T-cell (primary cell): ENCODE measurements around the gene MIPOL1. TPM values are rescaled to one million over a fixed set of nuclear protein-coding genes. Genes with fewer than 3 reads are reported as not detected.

Experiments
- ATAC-seq, 4 experiments: fragments of 200-7000 bp in 3 of 4; fragments of 150-1000 bp in 1 of 4; cut with Tn5 transposase; replicated peaks in 1 of 4; 1 replicate in 3 of 4; 2 replicates in 1 of 4; pipeline ENCODE4 v1.10.0; 2021; ENCODE audit warnings: moderate library complexity in 3 of 4, mild to moderate bottlenecking in 2 of 4, moderate number of reproducible peaks in 1 of 4
- CTCF ChIA-PET, 2 donors: fragments of 300-600 bp; sonication (Branson Sonifier 250); formaldehyde crosslinking; loops; one replicate each; lab custom pipeline; 2022; ENCODE audit warnings: antibody characterized with exemption in 2 of 2; lab: Charles Lee
- POLR2A ChIA-PET, 2 donors: fragments of 300-600 bp; sonication (Branson Sonifier 250); formaldehyde crosslinking; loops; one replicate each; lab custom pipeline; 2022; ENCODE audit warnings: antibody characterized with exemption in 2 of 2; lab: Charles Lee
- DNase-seq, 35 experiments: peaks; one replicate each; pipeline versions ENCODE4 v3.0.0 to v3.0.0-alpha.2; 2013 to 2023
- H3K27ac ChIP-seq: one replicate; pipeline ENCODE4 v1.5.1; 2013; ENCODE audit warnings: low read length
- H3K27me3 ChIP-seq, 2 experiments: replicated peaks in 1 of 2; 1 replicate in 1 of 2; 2 replicates in 1 of 2; pipeline versions ENCODE4 v1.6.1 to v1.7.0; 2013; ENCODE audit warnings: low read length in 1 of 2, mixed read lengths in 1 of 2; ENCODE audit not compliant: control insufficient read depth in 2 of 2, insufficient read depth in 2 of 2; ENCODE audit errors: extremely low read depth in 1 of 2
- H3K36me3 ChIP-seq, 2 donors: 1 replicate in 1 of 2; 2 replicates in 1 of 2; pipeline versions ENCODE4 v1.6.1 to v1.7.0; 2013; ENCODE audit warnings: low read length in 1 of 2; ENCODE audit not compliant: control insufficient read depth in 2 of 2, insufficient read depth in 1 of 2; ENCODE audit errors: extremely low read depth in 1 of 2
- H3K4me1 ChIP-seq, 2 experiments: 1 replicate in 1 of 2; 2 replicates in 1 of 2; pipeline versions ENCODE4 v1.6.1 to v1.7.0; 2013; ENCODE audit warnings: low read length in 2 of 2, mixed read lengths in 1 of 2; ENCODE audit not compliant: insufficient read depth in 2 of 2, control insufficient read depth in 1 of 2; ENCODE audit errors: extremely low read depth in 1 of 2
- H3K4me3 ChIP-seq, 2 donors: 1 replicate in 1 of 2; 2 replicates in 1 of 2; pipeline versions ENCODE4 v1.5.1 to v1.7.0; 2013; ENCODE audit warnings: mild to moderate bottlenecking in 2 of 2, low read length in 1 of 2, moderate library complexity in 1 of 2; ENCODE audit not compliant: control insufficient read depth in 1 of 2; ENCODE audit errors: extremely low read depth in 1 of 2
- H3K9me3 ChIP-seq: 2 replicates; pipeline ENCODE4 v1.7.0; 2013
- H3K27ac Mint-ChIP-seq, 2 donors: one replicate each; pipeline ENCODE4 v1.8.0; 2020 to 2021; ENCODE audit warnings: mild to moderate bottlenecking in 2 of 2, mixed read lengths in 2 of 2
- H3K27me3 Mint-ChIP-seq, 2 donors: one replicate each; pipeline ENCODE4 v1.8.0; 2021 to 2022; ENCODE audit warnings: mixed read lengths in 2 of 2
- H3K36me3 Mint-ChIP-seq: one replicate; pipeline ENCODE4 v1.8.0; 2021; ENCODE audit warnings: mixed read lengths
- H3K4me1 Mint-ChIP-seq, 3 donors: one replicate each; pipeline ENCODE4 v1.8.0; 2020 to 2022; ENCODE audit warnings: mixed read lengths in 3 of 3, mild to moderate bottlenecking in 1 of 3
- H3K4me3 Mint-ChIP-seq, 3 donors: one replicate each; pipeline ENCODE4 v1.8.0; 2020 to 2022; ENCODE audit warnings: mild to moderate bottlenecking in 3 of 3, mixed read lengths in 3 of 3, moderate library complexity in 3 of 3
- H3K9me3 Mint-ChIP-seq, 3 donors: one replicate each; pipeline ENCODE4 v1.8.0; 2020 to 2022; ENCODE audit warnings: mixed read lengths in 3 of 3
- WGBS: methylation state at CpG from one replicate; pipeline ENCODE4 v1.1.5; 2013; ENCODE audit warnings: missing lambda C conversion rate; ENCODE audit not compliant: insufficient coverage; 5-methylcytosine and 5-hydroxymethylcytosine counted together
- total RNA-seq, 35 experiments: library from RNA in 6 of 35; stranded (reverse) in 6 of 35; fragments of 120-200 nt in 1 of 35; gene quantifications; one replicate each; pipeline versions ENCODE4 v1.2.1 to v1.2.4 and lab custom pipeline; 2013 to 2026

The MIPOL1 gene
- total RNA-seq, 5 donors from 2014 or later (not counting 1 experiment from before 2014, with no cell fraction given), result 0.20 to 0.49 (median 0.29) TPM; not detected in 1

GRCh38 chr14:37466003-37466622, 268.4 kb downstream of the MIPOL1 start:
- POLR2A ChIA-PET, result no interaction called here
- Mint-ChIP-seq H3K9me3 (peaks cover 26 to 33% (median 29%) of the 10 kb centered on the region in 3 donors), H3K4me3 (no peak overlapping the region), H3K4me1 (no peaks in the 10 kb centered on the region), H3K27ac (no peak overlapping the region), H3K27me3 (no peaks in the 10 kb centered on the region), H3K36me3 (no peaks in the 10 kb centered on the region)
- no peak for DNase-seq
- Histone ChIP-seq H3K27me3 (no peaks in the 10 kb centered on the region), H3K27ac (no peak overlapping the region), H3K9me3 (no peaks in the 10 kb centered on the region), H3K4me1 (no peaks in the 10 kb centered on the region), H3K36me3 (no peaks in the 10 kb centered on the region), H3K4me3 (no peak overlapping the region)
- CTCF ChIA-PET, result no interaction called here
- no peak for ATAC-seq

DNA sequence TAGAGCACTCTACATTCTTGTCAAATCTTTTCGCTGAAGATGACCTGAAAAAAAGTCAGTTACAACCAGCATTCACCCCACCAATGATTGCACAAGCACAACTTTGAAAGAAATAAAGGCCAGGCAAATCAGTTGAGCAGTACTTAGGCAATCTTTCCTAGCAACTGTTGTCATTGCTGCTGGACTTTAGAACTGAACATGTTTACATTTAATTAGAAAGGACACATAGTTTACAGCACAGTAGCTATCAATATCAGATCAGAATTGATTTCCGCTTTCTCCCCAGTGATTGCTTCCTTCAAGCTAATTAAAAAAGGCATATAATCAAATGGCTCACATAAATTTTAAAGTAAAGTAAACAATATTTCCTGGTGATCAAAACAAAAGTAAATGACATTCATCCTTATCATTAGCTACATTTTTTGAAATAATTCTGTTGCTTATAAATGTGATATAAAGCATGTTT, 268.9 kb downstream of the MIPOL1 start:
- ChIA-PET CTCF (no interaction called here), POLR2A (no interaction called here)
- DNase-seq (no peak), ATAC-seq (no peak)
- Histone ChIP-seq H3K27ac (no peak overlapping the region), H3K9me3 (no peaks in the 10 kb centered on the region), H3K4me1 (no peaks in the 10 kb centered on the region), H3K4me3 (no peak overlapping the region), H3K36me3 (no peaks in the 10 kb centered on the region), H3K27me3 (no peaks in the 10 kb centered on the region)
- 86% methylated on average over 1 of the region's 2 CpGs for WGBS
- Mint-ChIP-seq H3K27me3 (no peaks in the 10 kb centered on the region), H3K27ac (no peak overlapping the region), H3K4me1 (no peaks in the 10 kb centered on the region), H3K9me3 (peaks cover 27 to 31% (median 29%) of the 10 kb centered on the region in 3 donors), H3K36me3 (no peaks in the 10 kb centered on the region), H3K4me3 (no peak overlapping the region)

DNA sequence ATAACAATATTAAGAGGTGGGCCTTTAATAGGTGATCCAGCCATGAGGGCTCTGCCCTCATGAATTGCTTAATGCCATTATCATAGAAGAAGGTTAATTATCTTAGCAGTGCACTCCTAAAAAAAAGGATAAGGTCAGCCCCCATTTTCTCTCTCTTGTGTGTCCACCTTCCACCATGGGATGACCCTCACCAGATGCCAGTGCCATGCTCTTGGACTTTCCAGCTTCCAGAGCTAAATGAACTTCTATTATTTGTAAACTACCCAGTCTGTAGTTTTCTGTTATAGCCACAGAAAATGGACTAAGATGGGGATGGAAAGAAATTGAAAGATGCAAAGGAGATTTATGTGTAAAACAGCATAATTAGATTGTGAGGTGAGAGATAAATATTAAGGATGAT, 271.9 kb downstream of the MIPOL1 start:
- Histone ChIP-seq H3K36me3 (no peaks in the 10 kb centered on the region), H3K4me3 (no peak overlapping the region), H3K27me3 (no peaks in the 10 kb centered on the region), H3K9me3 (no peaks in the 10 kb centered on the region), H3K4me1 (no peaks in the 10 kb centered on the region), H3K27ac (no peak overlapping the region)
- ATAC-seq, result no peak
- ChIA-PET CTCF (no interaction called here), POLR2A (no interaction called here)
- H3K4me3 Mint-ChIP-seq, result no peak overlapping the region
- H3K27me3 Mint-ChIP-seq, result no peaks in the 10 kb centered on the region
- H3K4me1 Mint-ChIP-seq, result no peaks in the 10 kb centered on the region
- DNase-seq, result no peak
- no peak overlapping the region for H3K27ac Mint-ChIP-seq
- peaks cover 13 to 21% (median 18%) of the 10 kb centered on the region in 3 donors for H3K9me3 Mint-ChIP-seq
- H3K36me3 Mint-ChIP-seq, result no peaks in the 10 kb centered on the region

- Histone ChIP-seq H3K9me3 (no peaks in the 10 kb centered on the region), H3K27me3 (no peaks in the 10 kb centered on the region), H3K27ac (no peak overlapping the region), H3K4me3 (no peak overlapping the region), H3K36me3 (no peaks in the 10 kb centered on the region), H3K4me1 (no peaks in the 10 kb centered on the region)
- Mint-ChIP-seq H3K27ac (no peak overlapping the region), H3K9me3 (peaks cover 13 to 22% (median 20%) of the 10 kb centered on the region in 3 donors), H3K27me3 (no peaks in the 10 kb centered on the region), H3K4me3 (no peak overlapping the region), H3K36me3 (no peaks in the 10 kb centered on the region), H3K4me1 (no peaks in the 10 kb centered on the region)
- ChIA-PET POLR2A (no interaction called here), CTCF (no interaction called here)
- DNase-seq (no peak), ATAC-seq (no peak)
- WGBS, result no CpG with 5 or more reads among the region's 7 CpGs
Observed at GRCh38 chr14:37470251-37470650, 272.5 kb downstream of the MIPOL1 start.

DNA sequence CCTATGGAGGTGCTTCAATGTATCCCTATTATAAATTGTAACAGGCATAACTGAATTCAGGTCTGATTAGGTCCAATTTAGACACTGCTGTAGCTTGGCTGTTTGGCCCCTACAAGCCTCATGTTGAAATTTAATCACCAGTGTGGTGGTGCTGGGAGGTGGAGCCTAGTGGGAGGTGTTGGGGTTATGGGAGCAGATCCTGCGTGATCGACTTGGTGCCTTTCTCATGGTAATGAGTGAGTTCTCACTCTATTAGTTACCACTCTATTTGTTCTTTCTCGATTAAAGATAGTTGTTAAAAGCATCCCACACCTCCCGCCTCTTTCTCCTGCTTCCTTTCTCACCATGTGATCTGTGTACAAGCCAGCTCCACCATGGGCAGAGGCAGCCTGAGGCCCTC, 275.2 kb downstream of the MIPOL1 start:
- Mint-ChIP-seq H3K4me1 (no peaks in the 10 kb centered on the region), H3K4me3 (no peak overlapping the region), H3K36me3 (no peaks in the 10 kb centered on the region), H3K27ac (no peak overlapping the region), H3K27me3 (no peaks in the 10 kb centered on the region), H3K9me3 (peaks cover 20 to 30% (median 28%) of the 10 kb centered on the region in 3 donors)
- ChIA-PET CTCF (no interaction called here), POLR2A (no interaction called here)
- no CpG with 5 or more reads among the region's 4 CpGs for WGBS
- peaks cover 4% of the 10 kb centered on the region for H3K9me3 ChIP-seq
- no peaks in the 10 kb centered on the region for H3K36me3 ChIP-seq
- H3K27me3 ChIP-seq, result no peaks in the 10 kb centered on the region
- no peak overlapping the region for H3K4me3 ChIP-seq
- no peaks in the 10 kb centered on the region for H3K4me1 ChIP-seq
- H3K27ac ChIP-seq, result no peak overlapping the region
- ATAC-seq (no peak), DNase-seq (no peak)

DNA sequence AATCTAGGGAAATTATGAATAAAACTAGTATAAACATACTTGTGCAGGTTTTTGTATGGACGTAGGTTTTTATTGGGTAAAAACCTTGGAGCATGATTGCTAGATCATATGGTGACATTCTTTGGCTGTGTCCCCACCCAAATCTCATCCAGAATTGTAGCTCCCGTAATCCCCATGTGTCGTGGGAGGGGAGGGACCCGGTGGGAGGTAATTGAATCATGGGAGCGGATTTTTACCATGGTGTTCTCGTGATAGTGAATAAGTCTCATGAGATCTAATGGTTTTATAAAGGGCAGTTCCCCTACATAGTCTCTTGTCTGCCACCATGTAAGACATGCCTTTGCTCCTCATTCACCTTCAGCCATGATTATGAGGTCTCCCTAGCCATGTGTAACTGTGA, 276.5 kb downstream of the MIPOL1 start:
- H3K27ac Mint-ChIP-seq, result no peak overlapping the region
- no peak overlapping the region for H3K27ac ChIP-seq
- no peaks in the 10 kb centered on the region for H3K4me1 Mint-ChIP-seq
- no peaks in the 10 kb centered on the region for H3K36me3 ChIP-seq
- H3K4me3 ChIP-seq, result no peak overlapping the region
- no peaks in the 10 kb centered on the region for H3K27me3 Mint-ChIP-seq
- ATAC-seq, result no peak
- WGBS, result no CpG with 5 or more reads among the region's 6 CpGs
- H3K4me3 Mint-ChIP-seq, result no peak overlapping the region
- DNase-seq, result no peak
- H3K4me1 ChIP-seq, result no peaks in the 10 kb centered on the region
- H3K9me3 ChIP-seq, result peaks cover 4% of the 10 kb centered on the region
- H3K27me3 ChIP-seq, result no peaks in the 10 kb centered on the region
- H3K9me3 Mint-ChIP-seq, result peaks cover 15 to 26% (median 22%) of the 10 kb centered on the region in 3 donors
- ChIA-PET POLR2A (no interaction called here), CTCF (no interaction called here)
- no peaks in the 10 kb centered on the region for H3K36me3 Mint-ChIP-seq
